ENCODE results near the gene CACNA1D. TPM values are rescaled to one million over a fixed set of nuclear protein-coding genes. Genes with fewer than 3 reads are reported as not detected.

CACNA1D gene
- total and polyA plus RNA-seq, 2 experiments from 2014 or later: 41.0 to 159 TPM

GRCh38 chr3:53485675-53486403 is 8.6 kb upstream of the CACNA1D start:
- Histone ChIP-seq H3K27ac (no peak overlapping the region), H3K36me3 (no peaks in the 10 kb centered on the region), H3K9me3 (ENCODE audit: low read depth) (no peaks in the 10 kb centered on the region), H3K27me3 (no peaks in the 10 kb centered on the region), H3K4me3 (no peak overlapping the region), H3K4me1 (ENCODE audit: low read depth) (peaks cover 14% of the 10 kb centered on the region)
- no peak for DNase-seq (ENCODE audit: low read depth in 1 of 2, low spot score in 1 of 2)
- no peak for TF ChIP-seq CTCF (IDR thresholded peaks at IDR 0.05; ENCODE audit: low read depth, low read length)

DNA sequence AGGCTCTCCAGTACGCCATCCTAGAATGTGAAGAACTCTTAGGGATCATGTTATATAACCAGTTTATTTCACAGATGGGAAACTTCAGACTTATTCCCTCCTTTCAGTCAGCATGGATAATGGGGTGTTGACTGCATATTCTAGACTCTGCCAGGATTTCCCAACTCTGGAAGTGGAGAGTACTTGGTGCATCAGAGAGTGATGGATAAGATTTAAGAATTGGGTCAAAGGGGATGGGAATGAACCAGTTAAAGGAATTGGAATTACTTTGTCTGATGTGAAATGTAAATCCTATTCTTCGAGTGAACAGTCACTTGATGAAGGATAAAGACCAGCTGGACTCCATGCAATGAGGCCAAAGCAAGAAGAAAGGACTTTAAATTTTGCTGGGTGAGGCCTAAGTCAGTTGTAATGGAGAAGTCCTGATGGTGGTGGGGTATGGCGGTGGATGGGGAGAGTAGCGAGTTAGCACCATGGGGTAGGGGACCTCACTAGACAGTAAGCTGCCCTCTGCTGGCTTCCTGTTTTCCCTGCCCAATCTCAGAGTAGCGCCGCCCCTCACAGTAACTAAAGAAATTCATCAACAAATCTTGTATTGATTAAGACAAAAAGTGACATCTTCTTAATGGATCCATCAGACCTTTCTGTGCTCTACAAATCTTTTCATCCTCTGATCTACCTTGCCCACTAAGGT is 7.3 kb upstream of the CACNA1D start:
- H3K9me3 ChIP-seq (ENCODE audit: low read depth): no peaks in the 10 kb centered on the region
- TF ChIP-seq CTCF (IDR thresholded peaks at IDR 0.05; ENCODE audit: low read depth, low read length): no peak
- no peak for DNase-seq (ENCODE audit: low read depth in 1 of 2, low spot score in 1 of 2)

GRCh38 chr3:53489386-53489785 is 5.0 kb upstream of the CACNA1D start:
- no peak for TF ChIP-seq CTCF (IDR thresholded peaks at IDR 0.05; ENCODE audit: low read depth, low read length)
- Histone ChIP-seq H3K27ac (peak overlapping the region; percentile 69), H3K27me3 (no peaks in the 10 kb centered on the region), H3K9me3 (ENCODE audit: low read depth) (no peaks in the 10 kb centered on the region), H3K36me3 (no peaks in the 10 kb centered on the region), H3K4me1 (ENCODE audit: low read depth) (peaks cover 20% of the 10 kb centered on the region), H3K4me3 (no peak overlapping the region)
- DNase-seq (ENCODE audit: low read depth in 1 of 2, low spot score in 1 of 2): no peak

More for the DNA sequence above, 7.3 kb upstream of the CACNA1D start:
- Histone ChIP-seq H3K4me3 (no peak overlapping the region), H3K4me1 (ENCODE audit: low read depth) (peaks cover 14% of the 10 kb centered on the region), H3K27me3 (no peaks in the 10 kb centered on the region), H3K27ac (no peak overlapping the region), H3K36me3 (no peaks in the 10 kb centered on the region)

DNA sequence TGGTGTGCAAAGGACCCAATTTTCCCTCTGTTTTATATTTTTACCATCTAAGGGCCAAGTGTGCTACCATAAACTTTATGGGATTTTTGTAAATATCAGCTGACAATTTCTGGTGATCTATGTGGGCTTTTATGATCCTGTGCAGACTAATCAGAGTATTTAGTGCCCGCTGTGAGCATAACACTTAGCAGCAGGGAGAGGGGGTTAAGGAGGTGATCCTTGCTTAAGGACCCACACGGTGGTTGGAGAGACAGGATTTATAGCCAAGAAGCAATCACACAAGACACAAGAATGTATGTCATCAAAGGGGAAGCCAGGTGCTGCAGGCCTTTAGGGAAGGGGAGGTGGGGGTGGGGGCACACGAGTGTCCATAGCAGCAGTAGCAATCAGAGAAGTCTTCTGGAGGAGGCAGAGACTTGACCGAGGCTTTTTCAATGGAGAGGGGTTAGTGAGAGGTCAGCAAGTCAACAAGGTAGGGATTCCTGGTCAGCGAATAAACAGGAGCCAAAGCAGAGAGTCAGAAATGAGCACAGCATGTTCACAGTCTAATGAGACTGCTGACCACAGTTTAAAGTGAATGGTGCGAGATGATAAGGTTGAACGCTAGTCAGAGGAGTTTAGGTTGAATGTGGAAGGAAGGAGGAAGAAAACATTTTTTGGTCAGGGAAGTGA is 4.5 kb upstream of the CACNA1D start:
- Histone ChIP-seq H3K27me3 (no peaks in the 10 kb centered on the region), H3K4me1 (ENCODE audit: low read depth) (peaks cover 20% of the 10 kb centered on the region), H3K27ac (peak overlapping the region; percentile 69), H3K4me3 (no peak overlapping the region), H3K9me3 (ENCODE audit: low read depth) (no peaks in the 10 kb centered on the region), H3K36me3 (no peaks in the 10 kb centered on the region)
- no peak for DNase-seq (ENCODE audit: low read depth in 1 of 2, low spot score in 1 of 2)
- TF ChIP-seq CTCF (IDR thresholded peaks at IDR 0.05; ENCODE audit: low read depth, low read length): no peak

GRCh38 chr3:53490459-53490968 is 3.9 kb upstream of the CACNA1D start:
- Histone ChIP-seq H3K9me3 (ENCODE audit: low read depth) (no peaks in the 10 kb centered on the region), H3K36me3 (no peaks in the 10 kb centered on the region), H3K27ac (peak overlapping the region; percentile 69), H3K4me3 (no peak overlapping the region), H3K4me1 (ENCODE audit: low read depth) (peaks cover 20% of the 10 kb centered on the region), H3K27me3 (no peaks in the 10 kb centered on the region)
- DNase-seq (ENCODE audit: low read depth in 1 of 2, low spot score in 1 of 2): no peak
- no peak for TF ChIP-seq CTCF (IDR thresholded peaks at IDR 0.05; ENCODE audit: low read depth, low read length)
